ENCODE measurements around the gene AMPH.

Gene AMPH

GRCh38 chr7:38541440-38541839, 89.7 kb downstream of the AMPH start:
- no peak for DNase-seq

GRCh38 chr7:38539477-38540081, 91.6 kb downstream of the AMPH start:
- DNase-seq: no peak

- no peak for DNase-seq
These were observed 96.1 kb downstream of the AMPH start for GRCh38 chr7:38535073-38535472.

- no peak for DNase-seq
These were observed 105.3 kb downstream of the AMPH start for GRCh38 chr7:38525857-38526256.

GRCh38 chr7:38524786-38525185, 106.4 kb downstream of the AMPH start:
- no peak for DNase-seq

- DNase-seq: no peak
These were observed 110.4 kb downstream of the AMPH start for GRCh38 chr7:38520741-38521140.

- no peak for DNase-seq
These were observed 112.6 kb downstream of the AMPH start for GRCh38 chr7:38518541-38518940.

GRCh38 chr7:38512704-38513103, 118.5 kb downstream of the AMPH start:
- DNase-seq: no peak

- DNase-seq: no peak
These were observed 118.9 kb downstream of the AMPH start for GRCh38 chr7:38512291-38512690.

GRCh38 chr7:38507384-38507783, 123.8 kb downstream of the AMPH start:
- no peak for DNase-seq

- DNase-seq: no peak
These were observed 124.4 kb downstream of the AMPH start for GRCh38 chr7:38506756-38507155.

GRCh38 chr7:38506004-38506403, 125.2 kb downstream of the AMPH start:
- DNase-seq: no peak

GRCh38 chr7:38504684-38505083, 126.5 kb downstream of the AMPH start:
- DNase-seq: no peak

GRCh38 chr7:38502848-38503247, 128.3 kb downstream of the AMPH start:
- no peak for DNase-seq

- DNase-seq: no peak
These were observed 128.9 kb downstream of the AMPH start for GRCh38 chr7:38502289-38502688.

- DNase-seq: no peak
These were observed 139.2 kb downstream of the AMPH start for GRCh38 chr7:38492010-38492409.

GRCh38 chr7:38482521-38482920, 148.7 kb downstream of the AMPH start:
- DNase-seq: no peak

GRCh38 chr7:38481401-38481800, 149.8 kb downstream of the AMPH start:
- no peak for DNase-seq

- no peak for DNase-seq
These were observed 152.8 kb downstream of the AMPH start for GRCh38 chr7:38478404-38478803.

GRCh38 chr7:38477333-38477732, 153.8 kb downstream of the AMPH start:
- no peak for DNase-seq

- no peak for DNase-seq
These were observed 154.4 kb downstream of the AMPH start for GRCh38 chr7:38476764-38477163.

GRCh38 chr7:38465956-38466355, 165.2 kb downstream of the AMPH start:
- DNase-seq: no peak

GRCh38 chr7:38463277-38464225, 167.6 kb downstream of the AMPH start:
- DNase-seq: no peak

- DNase-seq: no peak
These were observed 168.4 kb downstream of the AMPH start for GRCh38 chr7:38462819-38463218.
